KOPT-K1 (cell line): ENCODE data around the gene HSPB7.
"Not testable (repeated sequence)": the region's sequence is repeated elsewhere in the genome, so short reads cannot be mapped to it uniquely, and the experiment has no call there.

Experiments used
- H3K27ac ChIP-seq: fragments of 200-600 bp; sonication (generic); 2 replicates; pipeline ENCODE4 v1.5.1; 2016; ENCODE audit warnings: antibody characterized with exemption, mild to moderate bottlenecking, low read depth, low read length; ENCODE audit not compliant: poor library complexity, severe bottlenecking
- H3K36me3 ChIP-seq: fragments of 200-600 bp; sonication (generic); 2 replicates; pipeline ENCODE4 v1.5.1; 2017; ENCODE audit warnings: antibody characterized with exemption, mild to moderate bottlenecking, low read length, moderate library complexity; ENCODE audit not compliant: insufficient read depth
- H3K9me3 ChIP-seq: fragments of 200-600 bp; sonication (generic); 2 replicates; pipeline ENCODE4 v1.5.1; 2017; ENCODE audit warnings: antibody characterized with exemption, low read length, mild to moderate bottlenecking; ENCODE audit not compliant: insufficient read depth, poor library complexity, severe bottlenecking

HSPB7 gene

DNA sequence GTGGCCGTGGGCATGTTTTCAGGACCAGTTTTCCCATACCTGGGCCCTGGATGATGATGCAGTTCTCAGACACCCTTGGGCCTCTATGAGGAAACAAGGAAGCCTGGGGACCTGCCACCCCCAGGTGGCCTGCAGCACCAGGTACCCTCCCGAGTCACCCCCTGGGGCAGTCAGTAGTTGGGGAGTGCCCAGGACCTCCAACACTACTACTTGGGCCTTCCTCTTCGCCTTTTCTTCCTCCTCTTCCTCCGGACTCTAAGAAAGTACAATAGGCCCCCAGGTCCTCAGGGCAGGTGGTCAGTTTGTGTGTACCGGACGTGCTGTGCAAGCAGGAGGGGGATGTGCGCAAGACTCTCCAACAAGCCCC, 25.7 kb downstream of the HSPB7 start:
- no peak overlapping the region for H3K27ac ChIP-seq
- H3K9me3 ChIP-seq, result no peaks in the 10 kb centered on the region
- no peaks in the 10 kb centered on the region for H3K36me3 ChIP-seq

- H3K36me3 ChIP-seq, result no peaks in the 10 kb centered on the region
- no peaks in the 10 kb centered on the region for H3K9me3 ChIP-seq
- no peak overlapping the region for H3K27ac ChIP-seq
Observed at GRCh38 chr1:15991427-15992186, 26.2 kb downstream of the HSPB7 start.

GRCh38 chr1:15989776-15990175, 28.1 kb downstream of the HSPB7 start:
- Histone ChIP-seq H3K27ac (no peak overlapping the region), H3K9me3 (no peaks in the 10 kb centered on the region), H3K36me3 (no peaks in the 10 kb centered on the region)

- no peak overlapping the region for H3K27ac ChIP-seq
- no peaks in the 10 kb centered on the region for H3K9me3 ChIP-seq
- H3K36me3 ChIP-seq, result no peaks in the 10 kb centered on the region
Observed at GRCh38 chr1:15988856-15989736, 28.7 kb downstream of the HSPB7 start.

DNA sequence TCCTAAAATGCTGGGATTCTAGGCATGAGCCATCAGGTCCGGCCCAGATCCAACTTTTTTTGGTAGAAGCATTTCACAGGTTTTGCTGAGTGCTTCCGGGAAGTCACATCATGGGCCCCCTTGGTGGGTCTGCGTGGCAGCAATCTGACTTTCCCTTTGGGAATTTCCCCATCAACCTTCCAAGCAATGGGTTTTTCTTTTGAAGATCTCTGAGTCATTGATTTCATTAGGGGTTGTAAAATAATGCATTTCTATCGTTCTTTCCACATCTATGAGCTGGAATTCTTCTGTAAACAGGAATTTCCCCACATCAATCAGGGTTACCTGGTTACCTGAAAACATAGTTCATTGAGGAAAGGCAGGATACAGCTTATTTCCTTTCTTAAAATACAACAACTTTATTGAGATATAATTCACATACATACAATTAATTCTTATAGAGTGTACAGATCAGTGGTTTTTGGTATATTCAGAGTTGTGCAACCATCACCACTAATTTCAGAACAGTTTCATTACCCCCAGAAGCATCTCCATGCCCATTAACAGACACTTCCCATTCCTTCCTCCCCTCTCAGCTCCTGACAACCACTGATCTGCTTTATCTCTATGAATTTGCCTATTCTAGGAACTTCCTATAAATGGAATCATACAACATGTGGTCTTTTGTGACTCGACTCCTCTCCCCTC, 32.1 kb downstream of the HSPB7 start:
- H3K27ac ChIP-seq, result no peak overlapping the region
- H3K36me3 ChIP-seq, result no peaks in the 10 kb centered on the region
- H3K9me3 ChIP-seq, result peaks cover 17% of the 10 kb centered on the region

DNA sequence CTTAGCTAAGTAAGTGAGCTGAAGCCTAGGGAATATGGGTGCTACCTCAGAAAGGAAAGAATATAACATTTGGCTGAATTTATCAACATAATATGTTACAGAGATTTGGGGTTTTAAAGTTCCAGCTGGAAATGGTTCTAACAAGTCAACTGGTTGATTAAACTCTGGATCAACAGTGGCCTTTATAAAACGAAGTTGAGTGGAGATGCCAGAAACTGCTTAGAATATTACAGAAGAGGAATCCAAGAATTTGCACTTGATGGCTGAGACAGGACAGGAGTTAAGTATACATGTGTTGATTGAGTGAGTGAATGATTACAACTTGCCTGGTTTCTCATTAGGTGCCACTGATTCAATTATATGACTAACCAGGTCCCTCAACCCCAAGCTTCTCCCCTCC, 34.6 kb downstream of the HSPB7 start:
- no peak overlapping the region for H3K27ac ChIP-seq

DNA sequence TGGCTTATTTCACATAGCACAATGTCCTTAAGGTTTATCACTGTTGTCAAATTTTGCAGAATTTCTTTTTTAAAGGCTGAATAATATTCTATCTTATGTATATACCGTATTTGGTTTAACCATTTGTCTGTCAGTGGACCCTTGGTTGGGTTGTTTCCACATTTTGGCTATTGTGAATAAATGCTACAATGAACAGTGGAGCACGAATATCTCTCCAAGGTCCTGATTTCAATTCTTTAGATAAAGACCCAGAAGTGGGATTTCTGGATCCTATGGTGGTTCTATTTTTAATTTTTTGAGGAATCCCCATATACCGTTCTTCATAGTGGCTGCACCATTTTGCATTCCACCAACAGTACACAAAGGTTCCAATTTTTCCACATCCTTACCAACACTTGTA, 36.2 kb downstream of the HSPB7 start:
- Histone ChIP-seq H3K9me3 (peaks cover 18% of the 10 kb centered on the region), H3K36me3 (no peaks in the 10 kb centered on the region), H3K27ac (no peak overlapping the region)

More for the DNA sequence above, 34.6 kb downstream of the HSPB7 start:
- Histone ChIP-seq H3K9me3 (peaks cover 17% of the 10 kb centered on the region), H3K36me3 (no peaks in the 10 kb centered on the region)

- not testable (repeated sequence) for H3K27ac ChIP-seq, H3K36me3 ChIP-seq
- H3K9me3 ChIP-seq, result peaks cover 19% of the 10 kb centered on the region
Observed at GRCh38 chr1:15977947-15978346, 39.9 kb downstream of the HSPB7 start.

GRCh38 chr1:15975805-15976680, 41.8 kb downstream of the HSPB7 start, which contains the start of gene ZBTB17:
Gene ZBTB17 (minus strand): TSS chr1:15976101. CDS start chr1:15948495, 27,606 bp downstream.
- Histone ChIP-seq H3K27ac (peak within 1 kb of the TSS; percentile 75), H3K9me3 (peaks cover 6% of the 10 kb centered on the region), H3K36me3 (peaks cover 21% of the 10 kb centered on the region)

GRCh38 chr1:15975358-15975804, 42.5 kb downstream of the HSPB7 start:
- Histone ChIP-seq H3K36me3 (peaks cover 28% of the 10 kb centered on the region), H3K27ac (peak overlapping the region; percentile 75), H3K9me3 (peaks cover 6% of the 10 kb centered on the region)

GRCh38 chr1:15974855-15975254, 43.0 kb downstream of the HSPB7 start:
- H3K36me3 ChIP-seq, result peaks cover 33% of the 10 kb centered on the region
- peak overlapping the region; percentile 75 for H3K27ac ChIP-seq
- peaks cover 6% of the 10 kb centered on the region for H3K9me3 ChIP-seq

DNA sequence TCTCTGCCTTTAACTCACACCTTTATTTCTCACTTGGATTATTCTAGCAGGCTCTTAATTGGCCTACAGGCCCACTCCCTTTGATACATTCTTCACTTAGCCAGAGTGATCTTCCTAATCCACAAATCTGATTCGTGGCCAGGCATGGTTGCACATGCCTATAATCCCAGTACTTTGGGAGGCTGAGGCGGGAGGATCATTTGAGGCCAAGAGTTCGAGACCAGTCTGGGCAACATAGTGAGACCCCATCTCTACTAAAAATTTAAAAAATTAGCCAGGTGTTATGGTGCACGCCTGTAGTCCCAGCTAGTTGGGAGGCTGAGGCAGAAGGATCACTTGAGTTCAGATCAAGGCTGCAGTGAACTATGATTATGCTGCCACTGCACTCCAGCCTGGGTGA, 44.1 kb downstream of the HSPB7 start:
- Histone ChIP-seq H3K9me3 (peaks cover 6% of the 10 kb centered on the region), H3K36me3 (peaks cover 44% of the 10 kb centered on the region), H3K27ac (no peak overlapping the region)

DNA sequence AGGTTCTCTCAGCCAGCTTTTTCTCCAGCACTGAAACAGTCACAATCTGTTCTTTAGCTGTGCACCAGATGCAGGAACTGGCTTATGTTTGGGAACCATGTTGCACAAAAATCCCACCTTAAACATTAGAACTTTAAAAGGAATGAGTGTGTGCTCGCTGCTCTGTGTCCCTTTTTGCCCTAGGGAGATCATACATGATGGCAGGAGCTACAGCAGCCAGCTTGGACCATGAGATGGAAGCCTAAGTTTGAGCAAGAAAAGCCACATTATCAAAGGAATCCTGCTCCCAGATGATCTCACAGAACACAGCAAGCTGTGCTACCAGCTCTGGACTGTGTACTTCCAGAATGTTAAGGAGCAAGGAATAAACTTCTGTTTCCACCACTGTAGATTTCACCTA, 45.4 kb downstream of the HSPB7 start:
- Histone ChIP-seq H3K36me3 (peaks cover 56% of the 10 kb centered on the region), H3K9me3 (peaks cover 6% of the 10 kb centered on the region), H3K27ac (no peak overlapping the region)

DNA sequence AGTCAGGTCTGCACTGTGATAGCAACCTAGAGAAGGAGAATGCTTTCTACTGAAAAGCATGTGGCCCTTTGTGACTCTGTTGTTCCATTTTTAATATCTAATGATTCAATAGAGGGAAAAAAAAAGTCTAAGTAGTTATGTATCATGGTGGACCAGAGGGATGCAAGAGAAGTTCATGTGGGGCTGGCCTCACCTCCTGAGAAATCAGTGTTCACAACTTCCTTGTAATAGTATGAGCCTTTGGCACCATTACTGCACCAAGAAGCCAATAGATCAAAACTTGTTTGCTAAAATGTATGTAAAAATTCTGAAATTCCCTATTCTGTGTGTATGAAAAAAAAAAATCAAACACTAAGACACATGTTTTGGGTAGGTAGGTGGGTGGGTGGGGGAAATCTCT, 46.9 kb downstream of the HSPB7 start:
- peaks cover 69% of the 10 kb centered on the region for H3K36me3 ChIP-seq
- H3K9me3 ChIP-seq, result no peaks in the 10 kb centered on the region
- H3K27ac ChIP-seq, result no peak overlapping the region
